K562 (cell line): ENCODE measurements around the gene TEAD3. TPM values are rescaled to one million over a fixed set of nuclear protein-coding genes. Genes with fewer than 3 reads are reported as not detected.
A peak's percentile ranks its signal among the peaks of the same experiment; 100 is the strongest.

ENCODE experiments used
- ATAC-seq: fragments of 200-7000 bp; cut with Tn5 transposase; 3 replicates; pipeline ENCODE4 v1.9.1; 2020; ENCODE audit warnings: moderate library complexity
- BruUV-seq: library from RNA; stranded (reverse); fragments of 400-500 nt; replicated peaks from 2 replicates; lab custom pipeline; 2021; lab: Mats Ljungman, UMichigan
- CTCF ChIA-PET: fragments of 300-600 bp; formaldehyde crosslinking; extraction: SDS; loops from one replicate; lab custom pipeline; 2021; ENCODE audit warnings: low intra/inter-chr PET ratio; lab: Yijun Ruan, JAX
- POLR2A ChIA-PET: fragments of 300-600, 350-650 bp; sonication (Branson Sonifier 250); formaldehyde crosslinking; extraction: SDS; loops from one replicate; lab custom pipeline; 2021; ENCODE audit warnings: antibody characterized with exemption, inconsistent platforms; lab: Yijun Ruan, JAX
- DNase-seq, 4 experiments: peaks; one replicate each; pipeline versions ENCODE4 v3.0.0 to v3.0.0-alpha.2; 2011 to 2018; ENCODE audit warnings: low spot score in 3 of 4, mixed read lengths in 3 of 4; ENCODE audit errors: extremely low read depth in 1 of 4
- FAIRE-seq: peaks from 2 replicates; lab custom pipeline; 2011; peaks lifted over from hg19 to GRCh38; lab: Jason Lieb, UNC
- H2AFZ ChIP-seq: 2 replicates; pipeline ENCODE4 v1.6.0; 2011; ENCODE audit warnings: low read depth, low read length, control low read depth, inconsistent platforms
- H3K27ac ChIP-seq: fragments of 200-600 bp; 3 replicates; pipeline ENCODE4 v1.8.0; 2011; ENCODE audit warnings: low read depth, mild to moderate bottlenecking, control low read depth, inconsistent platforms, low read length, moderate library complexity, mixed read lengths; ENCODE audit errors: extremely low read depth
- H3K27me3 ChIP-seq, 2 experiments: fragments of 300-600 bp in 1 of 2; 2 replicates in 1 of 2; 3 replicates in 1 of 2; pipeline versions ENCODE4 v1.6.0 to v1.8.0; 2011; ENCODE audit warnings: inconsistent platforms in 2 of 2, low read length in 2 of 2, mild to moderate bottlenecking in 1 of 2, mixed read lengths in 1 of 2, moderate library complexity in 1 of 2; ENCODE audit not compliant: control insufficient read depth in 2 of 2, insufficient read depth in 2 of 2
- H3K36me3 ChIP-seq: fragments of 300-600 bp; 3 replicates; pipeline ENCODE4 v1.8.0; 2011; ENCODE audit warnings: mild to moderate bottlenecking, low read length, inconsistent platforms; ENCODE audit not compliant: control insufficient read depth, insufficient read depth
- H3K4me1 ChIP-seq, 2 experiments: fragments of 200-600 bp in 1 of 2; replicated peaks in 1 of 2; 2 replicates in 1 of 2; 3 replicates in 1 of 2; pipeline versions ENCODE4 v1.5.1 to v1.8.0; 2011; ENCODE audit warnings: inconsistent platforms in 2 of 2, low read length in 2 of 2, mild to moderate bottlenecking in 1 of 2, mixed read lengths in 1 of 2, moderate library complexity in 1 of 2; ENCODE audit not compliant: control insufficient read depth in 2 of 2, insufficient read depth in 2 of 2
- H3K4me2 ChIP-seq: 2 replicates; pipeline ENCODE4 v1.6.1; 2011; ENCODE audit warnings: low read length, control low read depth, inconsistent platforms, mixed read lengths; ENCODE audit not compliant: insufficient read depth
- H3K4me3 ChIP-seq: fragments of 200-600 bp; sonication (generic), shearing (Covaris generic); 2 replicates; pipeline ENCODE4 v1.5.1; 2016; ENCODE audit warnings: control low read depth, inconsistent platforms
- H3K79me2 ChIP-seq: fragments of 200-600 bp; 3 replicates; pipeline ENCODE4 v1.8.0; 2011; ENCODE audit warnings: low read length, inconsistent platforms; ENCODE audit not compliant: control insufficient read depth, insufficient read depth
- H3K9ac ChIP-seq, 2 experiments: 2 replicates each; pipeline versions ENCODE4 v1.6.0 to v1.6.1; 2011; ENCODE audit warnings: low read depth in 2 of 2, low read length in 2 of 2, control low read depth in 1 of 2, inconsistent platforms in 1 of 2, mild to moderate bottlenecking in 1 of 2, mixed read lengths in 1 of 2; ENCODE audit not compliant: insufficient read depth in 1 of 2
- H3K9me1 ChIP-seq: one replicate; pipeline ENCODE4 v1.6.0; 2011; ENCODE audit warnings: inconsistent platforms, mild to moderate bottlenecking, low read length, moderate library complexity; ENCODE audit not compliant: control insufficient read depth, insufficient read depth
- H3K9me3 ChIP-seq: replicated peaks from 2 replicates; pipeline ENCODE4 v1.5.1; 2011; ENCODE audit warnings: low read depth, low read length, inconsistent platforms; ENCODE audit not compliant: control insufficient read depth, insufficient read depth
- H4K20me1 ChIP-seq: replicated peaks from 2 replicates; pipeline ENCODE4 v1.6.1; 2011; ENCODE audit warnings: low read length, inconsistent platforms, mixed read lengths; ENCODE audit not compliant: control insufficient read depth, insufficient read depth
- ASH1L ChIP-seq: fragments of 450-650 bp; IDR thresholded peaks from 2 replicates; pipeline ENCODE4 v1.6.1; 2018; ENCODE audit warnings: borderline replicate concordance, mild to moderate bottlenecking, low read depth; ENCODE audit not compliant: partially characterized antibody
- BHLHE40 ChIP-seq: IDR thresholded peaks from 2 replicates; pipeline ENCODE4 v1.6.1; 2011; ENCODE audit warnings: low read length, improper control_type of control experiment
- C11orf30 ChIP-seq: fragments of 450-650 bp; IDR thresholded peaks from 2 replicates; pipeline ENCODE4 v1.6.1; 2016; ENCODE audit warnings: low read depth, mild to moderate bottlenecking
- FOXJ2 ChIP-seq: fragments of 200-800 bp; sonication (Bioruptor generic); IDR thresholded peaks from 2 replicates; pipeline ENCODE4 v1.6.1; 2016; ENCODE audit warnings: missing genetic modification characterization, missing compliant biosample characterization
- GATAD2B ChIP-seq: fragments of 450-650 bp; IDR thresholded peaks from 2 replicates; pipeline ENCODE4 v1.6.1; 2017; ENCODE audit warnings: mild to moderate bottlenecking, borderline replicate concordance
- HMG20A ChIP-seq: fragments of 450-650 bp; formaldehyde crosslinking; conservative IDR thresholded peaks from 2 replicates; pipeline ENCODE4 v1.4.0; 2020; ENCODE audit warnings: mild to moderate bottlenecking, mixed read lengths
- HMGN3 ChIP-seq: IDR thresholded peaks from 2 replicates; pipeline ENCODE4 v1.6.1; 2011; ENCODE audit warnings: borderline replicate concordance, low read depth, mild to moderate bottlenecking, mixed read lengths, low read length; ENCODE audit not compliant: insufficient read length; ENCODE audit errors: extremely low read depth
- IFI16 ChIP-seq: fragments of 250-450 bp; sonication (Bioruptor Pico); IDR thresholded peaks from 2 replicates; pipeline ENCODE4 v2.1.2; 2022; ENCODE audit warnings: mild to moderate bottlenecking, inconsistent platforms
- JUND ChIP-seq, 2 experiments: IDR thresholded peaks; 2 replicates in 1 of 2; 3 replicates in 1 of 2; pipeline ENCODE4 v1.6.1; 2011; ENCODE audit warnings: borderline replicate concordance in 2 of 2, low read depth in 2 of 2, low read length in 2 of 2, improper control_type of control experiment in 1 of 2, missing biosample characterization in 1 of 2, missing genetic modification characterization in 1 of 2, missing genetic modification reagents in 1 of 2
- LARP7 ChIP-seq: fragments of 450-650 bp; IDR thresholded peaks from 2 replicates; pipeline ENCODE4 v1.6.1; 2016
- MED1 ChIP-seq: sonication (generic); formaldehyde crosslinking; IDR thresholded peaks from 2 replicates; pipeline ENCODE4 v1.8.1; 2023; ENCODE audit warnings: missing genetic modification reagents, borderline replicate concordance
- PTBP1 ChIP-seq: fragments of 200-400 bp; formaldehyde crosslinking; IDR thresholded peaks from 2 replicates; pipeline ENCODE4 v1.6.1; 2017; ENCODE audit warnings: low read depth, low read length
- SIRT6 ChIP-seq: IDR thresholded peaks from one replicate; pipeline ENCODE4 v1.6.1; 2012; ENCODE audit warnings: low read depth, mild to moderate bottlenecking, control low read depth, inconsistent platforms, low read length, moderate library complexity
- SMARCC2 ChIP-seq: fragments of 450-650 bp; IDR thresholded peaks from 2 replicates; pipeline ENCODE4 v1.6.1; 2017; ENCODE audit warnings: antibody characterized with exemption, moderate library complexity, mild to moderate bottlenecking, low read depth
- ZFP36 ChIP-seq: fragments of 150-350 bp; IDR thresholded peaks from 2 replicates; pipeline ENCODE4 v1.6.1; 2018; ENCODE audit warnings: low read length, low read depth; ENCODE audit not compliant: partially characterized antibody
- ZNF134 ChIP-seq: fragments of 250-450 bp; sonication (Bioruptor Pico); conservative IDR thresholded peaks from 2 replicates; pipeline ENCODE4 v1.4.0; 2020
- ZNF212 ChIP-seq: fragments of 450-650 bp; formaldehyde crosslinking; IDR thresholded peaks from 2 replicates; pipeline ENCODE4 v1.4.0; 2020; ENCODE audit warnings: mild to moderate bottlenecking
- ZNF224 ChIP-seq: sonication (generic); formaldehyde crosslinking; IDR thresholded peaks from 2 replicates; pipeline ENCODE4 v1.8.0; 2022; ENCODE audit warnings: mild to moderate bottlenecking, missing genetic modification reagents
- ZNF551 ChIP-seq: fragments of 250-450 bp; sonication (Bioruptor Pico); IDR thresholded peaks from 2 replicates; pipeline ENCODE4 v1.5.0; 2021; ENCODE audit warnings: mild to moderate bottlenecking, moderate library complexity
- WGBS: fragments of 100-300 bp; shearing (Covaris generic); methylation state at CpG from one replicate; pipeline ENCODE4 v1.1.6; 2016; ENCODE audit warnings: low coverage, mixed read lengths; ENCODE audit not compliant: insufficient coverage; ENCODE audit errors: missing lambda C conversion rate; 5-methylcytosine and 5-hydroxymethylcytosine counted together
- in situ Hi-C: fragments of 300-500 bp; cut with MboI; formaldehyde crosslinking; loops from 4 replicates; pipeline ENCODE4 v1.15.0; 2018; ENCODE audit warnings: inconsistent platforms, mixed read lengths
- intact Hi-C: fragments of 100-400 bp; cut with micrococcal nuclease; formaldehyde crosslinking; loops from 2 replicates; pipeline ENCODE4 v1.14.2; 2022
- polyA plus RNA-seq, 8 experiments: library from polyadenylated mRNA; depleted of rRNA in 4 of 8; stranded (reverse) in 5 of 8; unstranded in 3 of 8; fragments of >200 nt; fragmentation: Nextera tagmentation in 2 of 8; fragmentation: Illumina TruSeq in 1 of 8; extraction: Ambion mirVana in 2 of 8; extraction: Trizol in 1 of 8; gene quantifications; 2 replicates each; pipeline versions ENCODE4 v1.2.1 to v1.2.3, GENCODE V29; 2011 to 2014; ENCODE audit warnings: inconsistent platforms in 1 of 8, missing spikeins in 1 of 8
- total RNA-seq, 7 experiments: library from RNA; depleted of rRNA in 6 of 7; stranded (reverse); fragments of >200 nt in 6 of 7; fragmentation: Illumina TruSeq in 2 of 7; extraction: Trizol in 2 of 7; gene quantifications; 2 replicates each; pipeline versions ENCODE4 v1.2.1 to v1.2.3, GENCODE V29; 2011 to 2021; ENCODE audit warnings: low replicate concordance in 1 of 7
- TF ChIP-seq, protein P1 (sequence below): fragments of 250-450 bp; sonication (Bioruptor Pico); IDR thresholded peaks from 2 replicates; pipeline ENCODE4 v1.8.0; 2022; ENCODE audit warnings: moderate library complexity, mild to moderate bottlenecking, inconsistent platforms

Gene TEAD3
- total and polyA plus RNA-seq, 9 of the 15 experiments (the other 6 are each of a cell fraction or from before 2014, with no cell fraction given) = 0.63 to 13.2 (median 3.3) TPM

- Histone ChIP-seq H4K20me1 (peaks cover 28% of the 10 kb centered on the region; the same call in 1 of the 2 replicates), H3K79me2 (peaks cover 32% of the 10 kb centered on the region; the same call in 2 of the 3 replicates), H3K9ac (peak overlapping the region in 1 of 2 experiments; percentile 75; a peak in 2 of 4 replicates), H3K27me3 (no peaks in the 10 kb centered on the region), H2AFZ (no peak overlapping the region), H3K4me2 (no peak overlapping the region; the same call in 1 of the 2 replicates), H3K36me3 (no peaks in the 10 kb centered on the region), H3K9me3 (no peaks in the 10 kb centered on the region), H3K27ac (no peak overlapping the region), H3K4me1 (peaks cover 51 to 66% of the 10 kb centered on the region in 2 experiments), H3K9me1 (peaks cover 3% of the 10 kb centered on the region), H3K4me3 (no peak overlapping the region)
- ChIA-PET CTCF (no interaction called here), POLR2A (interaction anchor here (0.8 to 5.6 kb wide), 3 partner anchors 12 to 23 kb away, joined by 3 to 52 read pairs (median 34); partner anchors contain the start of gene RPL10A)
- FAIRE-seq (no peak), ATAC-seq (no peak), DNase-seq (no peak)
- no TSS peak for BruUV-seq
- in situ Hi-C loops = no loop called here
- intact Hi-C loops = no loop called here
- WGBS = 41% methylated on average over 4 of the region's 5 CpGs
- no peak for TF ChIP-seq SIRT6
- TF ChIP-seq PTBP1 = no peak
- TF ChIP-seq LARP7 = no peak
- peak; percentile 24 for TF ChIP-seq HMGN3
- no peak for TF ChIP-seq ZFP36
- TF ChIP-seq, protein P1, sequence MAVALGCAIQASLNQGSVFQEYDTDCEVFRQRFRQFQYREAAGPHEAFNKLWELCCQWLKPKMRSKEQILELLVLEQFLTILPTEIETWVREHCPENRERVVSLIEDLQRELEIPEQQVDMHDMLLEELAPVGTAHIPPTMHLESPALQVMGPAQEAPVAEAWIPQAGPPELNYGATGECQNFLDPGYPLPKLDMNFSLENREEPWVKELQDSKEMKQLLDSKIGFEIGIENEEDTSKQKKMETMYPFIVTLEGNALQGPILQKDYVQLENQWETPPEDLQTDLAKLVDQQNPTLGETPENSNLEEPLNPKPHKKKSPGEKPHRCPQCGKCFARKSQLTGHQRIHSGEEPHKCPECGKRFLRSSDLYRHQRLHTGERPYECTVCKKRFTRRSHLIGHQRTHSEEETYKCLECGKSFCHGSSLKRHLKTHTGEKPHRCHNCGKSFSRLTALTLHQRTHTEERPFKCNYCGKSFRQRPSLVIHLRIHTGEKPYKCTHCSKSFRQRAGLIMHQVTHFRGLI = no peak
- TF ChIP-seq C11orf30 = peak; percentile 21; the same call in 1 of the 2 replicates
- no peak for TF ChIP-seq JUND (IDR thresholded peaks at IDR 0.05; ENCODE audit: borderline replicate concordance, low read depth, low read length)
- no peak for TF ChIP-seq JUND (tag; IDR thresholded peaks at IDR 0.05; ENCODE audit: borderline replicate concordance, low read depth, low read length)
- TF ChIP-seq SMARCC2 = no peak
- TF ChIP-seq ASH1L = no peak
- TF ChIP-seq ZNF134 (CRISPR knock-in tag) = no peak
- no peak for TF ChIP-seq MED1 (CRISPR knock-in tag)
- TF ChIP-seq BHLHE40 = no peak
- no peak for TF ChIP-seq HMG20A
- no peak for TF ChIP-seq IFI16 (CRISPR knock-in tag)
- TF ChIP-seq ZNF551 (CRISPR knock-in tag) = no peak
- TF ChIP-seq ZNF212 (CRISPR knock-in tag) = no peak
- TF ChIP-seq ZNF224 (CRISPR knock-in tag) = no peak
- no peak for TF ChIP-seq FOXJ2 (tag)
- TF ChIP-seq GATAD2B = no peak
These were observed 5.2 kb downstream of the TEAD3 start for GRCh38 chr6:35491558-35492257.
